ENCODE measurements around the gene ZNF780A.

DNA sequence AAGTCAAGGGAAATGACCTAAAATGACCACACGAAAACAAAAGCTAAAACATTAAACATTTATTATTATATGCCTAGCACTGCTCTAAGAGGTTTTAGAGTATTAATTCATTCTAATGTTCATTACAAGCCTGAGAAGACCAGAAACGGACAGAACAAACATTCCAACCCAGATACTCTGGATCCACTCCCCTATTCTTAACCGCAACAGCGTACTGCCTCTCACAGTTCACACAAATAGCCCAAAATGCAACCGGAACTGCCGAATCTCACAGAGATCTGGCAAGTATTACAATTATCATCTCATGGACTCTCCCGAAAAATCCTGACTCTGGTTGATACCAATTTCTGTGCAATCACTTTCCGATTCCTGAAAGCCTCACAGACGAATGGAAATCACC lies 36.1 kb downstream of the ZNF780A start:
- TF ChIP-seq EZH2 (IDR thresholded peaks at IDR 0.05; ENCODE audit: borderline replicate concordance, low read depth, low read length, poor library complexity, severe bottlenecking) = no peak
- TF ChIP-seq, protein P1, sequence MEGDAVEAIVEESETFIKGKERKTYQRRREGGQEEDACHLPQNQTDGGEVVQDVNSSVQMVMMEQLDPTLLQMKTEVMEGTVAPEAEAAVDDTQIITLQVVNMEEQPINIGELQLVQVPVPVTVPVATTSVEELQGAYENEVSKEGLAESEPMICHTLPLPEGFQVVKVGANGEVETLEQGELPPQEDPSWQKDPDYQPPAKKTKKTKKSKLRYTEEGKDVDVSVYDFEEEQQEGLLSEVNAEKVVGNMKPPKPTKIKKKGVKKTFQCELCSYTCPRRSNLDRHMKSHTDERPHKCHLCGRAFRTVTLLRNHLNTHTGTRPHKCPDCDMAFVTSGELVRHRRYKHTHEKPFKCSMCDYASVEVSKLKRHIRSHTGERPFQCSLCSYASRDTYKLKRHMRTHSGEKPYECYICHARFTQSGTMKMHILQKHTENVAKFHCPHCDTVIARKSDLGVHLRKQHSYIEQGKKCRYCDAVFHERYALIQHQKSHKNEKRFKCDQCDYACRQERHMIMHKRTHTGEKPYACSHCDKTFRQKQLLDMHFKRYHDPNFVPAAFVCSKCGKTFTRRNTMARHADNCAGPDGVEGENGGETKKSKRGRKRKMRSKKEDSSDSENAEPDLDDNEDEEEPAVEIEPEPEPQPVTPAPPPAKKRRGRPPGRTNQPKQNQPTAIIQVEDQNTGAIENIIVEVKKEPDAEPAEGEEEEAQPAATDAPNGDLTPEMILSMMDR (conservative IDR thresholded peaks at IDR 0.05; ENCODE audit: low read depth, low read length) = no peak

Measured in A673 (cell line).